H1 (cell line): Measurements from ENCODE around the gene TSFM. TPM values are rescaled to one million over a fixed set of nuclear protein-coding genes. Genes with fewer than 3 reads are reported as not detected.

Experiments
- CTCF ChIA-PET: fragments of 300-600 bp; sonication (Branson Sonifier 250); formaldehyde crosslinking; loops from one replicate; lab custom pipeline; 2021; ENCODE audit not compliant: partially characterized antibody; lab: Charles Lee
- POLR2A ChIA-PET: fragments of 300-600 bp; sonication (Branson Sonifier 250); formaldehyde crosslinking; loops from one replicate; lab custom pipeline; 2021; ENCODE audit warnings: inconsistent platforms; ENCODE audit not compliant: partially characterized antibody; lab: Charles Lee
- DNase-seq, 2 experiments: peaks; one replicate each; pipeline versions ENCODE4 v3.0.0 to v3.0.0-alpha.2; 2010 to 2022; ENCODE audit warnings: low spot score in 2 of 2, low read depth in 1 of 2, mixed read lengths in 1 of 2
- FAIRE-seq: peaks from 2 replicates; lab custom pipeline; 2011; peaks lifted over from hg19 to GRCh38; lab: Jason Lieb, UNC
- H2AFZ ChIP-seq: 2 replicates; pipeline ENCODE4 v1.8.1; 2012; ENCODE audit warnings: low read length, inconsistent platforms
- H2AK5ac ChIP-seq: 2 replicates; pipeline ENCODE4 v1.6.1; 2013; ENCODE audit warnings: low read depth, low read length
- H2BK120ac ChIP-seq: replicated peaks from 2 replicates; pipeline ENCODE3; 2013; ENCODE audit warnings: low read depth, low read length, inconsistent platforms
- H2BK12ac ChIP-seq: 2 replicates; pipeline ENCODE4 v1.6.1; 2013; ENCODE audit warnings: low read depth, low read length
- H2BK15ac ChIP-seq: 2 replicates; pipeline ENCODE4 v1.6.1; 2013; ENCODE audit warnings: low read length
- H2BK20ac ChIP-seq: 2 replicates; pipeline ENCODE4 v1.6.1; 2013; ENCODE audit warnings: low read length
- H2BK5ac ChIP-seq: 2 replicates; pipeline ENCODE4 v1.6.1; 2013; ENCODE audit warnings: low read depth, low read length
- H3K14ac ChIP-seq: 2 replicates; pipeline ENCODE4 v1.6.1; 2013; ENCODE audit warnings: inconsistent platforms; ENCODE audit not compliant: insufficient read length
- H3K18ac ChIP-seq: 2 replicates; pipeline ENCODE4 v1.6.1; 2013; ENCODE audit warnings: low read length; ENCODE audit errors: extremely low read depth
- H3K23ac ChIP-seq: 2 replicates; pipeline ENCODE4 v1.6.1; 2013; ENCODE audit warnings: inconsistent platforms; ENCODE audit not compliant: insufficient read length
- H3K23me2 ChIP-seq: 2 replicates; pipeline ENCODE4 v1.6.1; 2013; ENCODE audit warnings: low read depth, low read length
- H3K27ac ChIP-seq: 2 replicates; pipeline ENCODE4 v1.6.1; 2011; ENCODE audit warnings: low read depth, low read length, inconsistent platforms
- H3K27me3 ChIP-seq, 4 experiments: replicated peaks in 1 of 4; 1 replicate in 1 of 4; 2 replicates in 3 of 4; pipeline versions ENCODE4 v1.6.1 to v1.8.1; 2011 to 2013; ENCODE audit warnings: low read length in 3 of 4, mild to moderate bottlenecking in 3 of 4, inconsistent platforms in 2 of 4, mixed read lengths in 2 of 4, moderate library complexity in 1 of 4; ENCODE audit not compliant: control insufficient read depth in 3 of 4, insufficient read depth in 3 of 4; ENCODE audit errors: extremely low read depth in 1 of 4
- H3K36me3 ChIP-seq, 4 experiments: 2 replicates each; pipeline versions ENCODE4 v1.6.1 to v1.8.1; 2011 to 2013; ENCODE audit warnings: mild to moderate bottlenecking in 4 of 4, low read length in 3 of 4, moderate library complexity in 2 of 4, control low read depth in 1 of 4, inconsistent platforms in 1 of 4; ENCODE audit not compliant: insufficient read depth in 4 of 4, control insufficient read depth in 2 of 4
- H3K4ac ChIP-seq: replicated peaks from 2 replicates; pipeline ENCODE3; 2013; ENCODE audit warnings: low read length, low read depth, mixed read lengths, inconsistent platforms; ENCODE audit not compliant: insufficient read length
- H3K4me1 ChIP-seq, 4 experiments: replicated peaks in 1 of 4; 1 replicate in 1 of 4; 2 replicates in 3 of 4; pipeline versions ENCODE4 v1.6.1 to v1.8.1; 2011 to 2013; ENCODE audit warnings: low read length in 3 of 4, inconsistent platforms in 2 of 4, mixed read lengths in 1 of 4; ENCODE audit not compliant: insufficient read depth in 4 of 4, control insufficient read depth in 3 of 4
- H3K4me2 ChIP-seq, 2 experiments: 2 replicates each; pipeline versions ENCODE4 v1.6.1 to v1.8.1; 2011 to 2013; ENCODE audit warnings: low read depth in 2 of 2, low read length in 2 of 2, control low read depth in 1 of 2, inconsistent platforms in 1 of 2, mild to moderate bottlenecking in 1 of 2; ENCODE audit not compliant: insufficient read depth in 1 of 2
- H3K4me3 ChIP-seq, 4 experiments: fragments of 200-600, 300-600 bp in 1 of 4; sonication (generic), shearing (Covaris generic), sonication (Bioruptor Twin) in 1 of 4; 2 replicates each; pipeline versions ENCODE4 v1.5.1 to v1.8.1; 2011 to 2016; ENCODE audit warnings: low read length in 4 of 4, low read depth in 3 of 4, control low read depth in 2 of 4, inconsistent platforms in 2 of 4, mild to moderate bottlenecking in 2 of 4, mixed read lengths in 1 of 4, moderate library complexity in 1 of 4; ENCODE audit not compliant: insufficient read depth in 2 of 4; ENCODE audit errors: extremely low read depth in 1 of 4
- H3K56ac ChIP-seq: replicated peaks from 2 replicates; pipeline ENCODE3; 2013; ENCODE audit warnings: low read depth, mild to moderate bottlenecking, mixed read lengths, low read length, inconsistent platforms; ENCODE audit not compliant: insufficient read length
- H3K79me1 ChIP-seq: 2 replicates; pipeline ENCODE4 v1.6.1; 2013; ENCODE audit warnings: low read depth, low read length, control low read depth
- H3K79me2 ChIP-seq, 2 experiments: 2 replicates each; pipeline versions ENCODE4 v1.6.1 to v1.8.1; 2012 to 2013; ENCODE audit warnings: low read length in 2 of 2, mild to moderate bottlenecking in 2 of 2, inconsistent platforms in 1 of 2; ENCODE audit not compliant: insufficient read depth in 2 of 2, control insufficient read depth in 1 of 2
- H3K9ac ChIP-seq, 4 experiments: replicated peaks in 1 of 4; 1 replicate in 1 of 4; 2 replicates in 3 of 4; pipeline versions ENCODE4 v1.6.1 to v1.8.1; 2011 to 2013; ENCODE audit warnings: low read depth in 3 of 4, low read length in 3 of 4, control low read depth in 2 of 4, mild to moderate bottlenecking in 2 of 4, moderate library complexity in 2 of 4, inconsistent platforms in 1 of 4; ENCODE audit errors: extremely low read depth in 1 of 4
- H3K9me3 ChIP-seq, 2 experiments: 2 replicates each; pipeline versions ENCODE4 v1.6.1 to v1.8.1; 2012 to 2013; ENCODE audit warnings: mild to moderate bottlenecking in 2 of 2, moderate library complexity in 2 of 2, control low read depth in 1 of 2, inconsistent platforms in 1 of 2, low read depth in 1 of 2, low read length in 1 of 2, mixed read lengths in 1 of 2; ENCODE audit not compliant: insufficient read depth in 2 of 2
- H4K20me1 ChIP-seq, 2 experiments: replicated peaks in 1 of 2; 2 replicates each; pipeline versions ENCODE3 to v1.8.1; 2011 to 2013; ENCODE audit warnings: inconsistent platforms in 2 of 2, low read length in 2 of 2, mild to moderate bottlenecking in 1 of 2; ENCODE audit not compliant: insufficient read depth in 2 of 2, control insufficient read depth in 1 of 2
- H4K5ac ChIP-seq: 2 replicates; pipeline ENCODE4 v1.6.1; 2013; ENCODE audit warnings: low read length, low read depth, mixed read lengths, inconsistent platforms; ENCODE audit not compliant: insufficient read length
- H4K8ac ChIP-seq: 2 replicates; pipeline ENCODE4 v1.8.0; 2013; ENCODE audit warnings: mild to moderate bottlenecking, moderate library complexity, low read length, inconsistent platforms; ENCODE audit not compliant: insufficient read depth; ENCODE audit errors: extremely low read depth
- H4K91ac ChIP-seq: replicated peaks from 2 replicates; pipeline ENCODE3; 2013; ENCODE audit warnings: low read length, mixed read lengths, inconsistent platforms; ENCODE audit not compliant: insufficient read length
- ATF3 ChIP-seq: IDR thresholded peaks from 2 replicates; pipeline ENCODE4 v1.6.1; 2011; ENCODE audit warnings: low read depth, mild to moderate bottlenecking, low read length; ENCODE audit not compliant: insufficient read depth
- BCL11A ChIP-seq, 2 experiments: IDR thresholded peaks; one replicate each; pipeline ENCODE4 v1.6.1; 2011; ENCODE audit warnings: low read depth in 2 of 2, low read length in 2 of 2, mild to moderate bottlenecking in 2 of 2
- CTBP2 ChIP-seq: IDR thresholded peaks from 2 replicates; pipeline ENCODE4 v1.7.0; 2011; ENCODE audit warnings: borderline replicate concordance, mild to moderate bottlenecking, moderate library complexity, mixed read lengths, low read length; ENCODE audit not compliant: insufficient read depth, insufficient read length
- EP300 ChIP-seq, 2 experiments: IDR thresholded peaks; 1 replicate in 1 of 2; 2 replicates in 1 of 2; pipeline ENCODE4 v1.6.1; 2011 to 2012; ENCODE audit warnings: low read depth in 2 of 2, low read length in 2 of 2, mild to moderate bottlenecking in 2 of 2, borderline replicate concordance in 1 of 2, inconsistent platforms in 1 of 2, moderate library complexity in 1 of 2
- KDM4A ChIP-seq: IDR thresholded peaks from one replicate; pipeline ENCODE4 v1.7.1; 2012; ENCODE audit warnings: low read depth, mild to moderate bottlenecking, moderate library complexity, low read length, inconsistent platforms; ENCODE audit not compliant: severe bottlenecking
- PHF8 ChIP-seq: fragments of 200-600 bp; sonication (generic); conservative IDR thresholded peaks from 2 replicates; pipeline ENCODE4 v1.7.1; 2012; ENCODE audit warnings: low read depth, mild to moderate bottlenecking, inconsistent platforms, low read length, moderate library complexity
- SIRT6 ChIP-seq: IDR thresholded peaks from one replicate; pipeline ENCODE4 v1.7.1; 2012; ENCODE audit warnings: low read length, inconsistent platforms
- TAF7 ChIP-seq: optimal IDR thresholded peaks from 2 replicates; pipeline ENCODE3; 2011; ENCODE audit warnings: low read depth, mild to moderate bottlenecking, inconsistent platforms, low read length, moderate library complexity, borderline replicate concordance
- WGBS, 2 experiments: shearing (Covaris generic) in 1 of 2; methylation state at CpG; one replicate each; pipeline versions ENCODE4 v1.1.6 to v1.1.7; 2013 to 2015; ENCODE audit warnings: low lambda C conversion rate in 2 of 2, mixed read lengths in 2 of 2, inconsistent platforms in 1 of 2, low coverage in 1 of 2, missing lambda C conversion rate in 1 of 2; ENCODE audit not compliant: insufficient replicate concordance in 2 of 2, insufficient coverage in 1 of 2, insufficient read length in 1 of 2; ENCODE audit errors: extremely low coverage in 1 of 2, missing lambda C conversion rate in 1 of 2; 5-methylcytosine and 5-hydroxymethylcytosine counted together
- polyA plus RNA-seq, 7 experiments: library from polyadenylated mRNA; depleted of rRNA in 3 of 7; stranded (reverse) in 5 of 7; unstranded in 2 of 7; fragments of >200 nt in 5 of 7; fragments of 200-250 nt in 2 of 7; gene quantifications; 1 replicate in 5 of 7; 2 replicates in 1 of 7; 4 replicates in 1 of 7; pipeline versions ENCODE4 v1.2.1 to v1.2.3, GENCODE V29; 2011 to 2013; ENCODE audit warnings: missing spikeins in 2 of 7, mixed read lengths in 2 of 7
- total RNA-seq: library from RNA; stranded (reverse); fragmentation: NEBNext Ultra II Directional; extraction: Animal tissue kit (Norgen Biotek cat#: 25700); gene quantifications from 2 replicates; pipeline ENCODE4 v1.2.1, GENCODE V29; 2021

TSFM gene
- total and polyA plus RNA-seq, 2 of the 8 experiments (the other 6 are each of a cell fraction or from before 2014, with no cell fraction given): 17.4 to 49.8 TPM

- CTCF ChIA-PET: interaction anchor here (0.7 to 4.7 kb wide), 5 partner anchors 11 to 175 kb away, joined by 3 to 28 read pairs (median 14); partner anchors contain the start of gene CYP27B1
- Histone ChIP-seq H3K56ac (no peak overlapping the region), H3K27me3 (peaks cover 0 to 4% (median 1%) of the 10 kb centered on the region in 4 experiments; a peak in 2 of 7 replicates), H3K23me2 (peaks cover 2% of the 10 kb centered on the region; the same call in 1 of the 2 replicates), H3K4ac (no peak overlapping the region)
- 92% methylated on average over 7 of the region's 7 CpGs; no CpG with 5 or more reads in 1 of the 2 experiments for WGBS, 2 experiments
- TF ChIP-seq EP300 (IDR thresholded peaks at IDR 0.05; ENCODE audit: borderline replicate concordance in 1 of 2, low read depth in 2 of 2, low read length in 2 of 2): no peak
- TF ChIP-seq SIRT6: no peak
- no peak for TF ChIP-seq KDM4A
- no peak for TF ChIP-seq BCL11A (IDR thresholded peaks at IDR 0.05; ENCODE audit: low read depth in 2 of 2, low read length in 2 of 2)
- no peak for TF ChIP-seq ATF3
- no peak for TF ChIP-seq CTBP2
- TF ChIP-seq PHF8: no peak
- no peak for TF ChIP-seq TAF7
- TF ChIP-seq, all 59 proteins: peak for 0
- H4K8ac ChIP-seq: no peak overlapping the region
- H3K27ac ChIP-seq: no peak overlapping the region
- H3K79me2 ChIP-seq: peaks cover 0 to 3% of the 10 kb centered on the region in 2 experiments; a peak in 1 of 4 replicates
- H4K5ac ChIP-seq: no peak overlapping the region
- no peak overlapping the region for H2BK12ac ChIP-seq
- POLR2A ChIA-PET: interaction anchor here (1.5 kb wide), 1 partner anchor 14 kb away, joined by 4 read pairs; no protein-coding TSS in a partner anchor
- H3K23ac ChIP-seq: no peak overlapping the region
- H2BK5ac ChIP-seq: no peak overlapping the region
- no peak overlapping the region for H3K4me2 ChIP-seq
- no peak overlapping the region for H3K18ac ChIP-seq
- no peaks in the 10 kb centered on the region for H3K79me1 ChIP-seq
- H3K14ac ChIP-seq: no peak overlapping the region
- no peak overlapping the region for H3K4me3 ChIP-seq
- DNase-seq: no peak
- H3K4me1 ChIP-seq: no peaks in the 10 kb centered on the region
- no peak overlapping the region for H2BK120ac ChIP-seq
- no peaks in the 10 kb centered on the region; a peak in 1 of 8 replicates for H3K36me3 ChIP-seq
- no peak overlapping the region for H2BK15ac ChIP-seq
- H4K20me1 ChIP-seq: no peaks in the 10 kb centered on the region
- no peak overlapping the region for H2AFZ ChIP-seq
- no peak overlapping the region for H4K91ac ChIP-seq
- H3K9ac ChIP-seq: no peak overlapping the region
- no peak for FAIRE-seq
- H2AK5ac ChIP-seq: no peak overlapping the region
- no peaks in the 10 kb centered on the region for H3K9me3 ChIP-seq
- H2BK20ac ChIP-seq: no peak overlapping the region
These were observed 4.7 kb upstream of the TSFM start for GRCh38 chr12:57777911-57778310.
